SK-N-SH treated with all-trans-retinoic acid at 6 μM for 48 hours (cell line): Measurements from ENCODE around the gene PAM16.

Source experiments
- ZC3H10 ChIP-seq: fragments of 250-450 bp; sonication (Bioruptor Pico); IDR thresholded peaks from 2 replicates; pipeline ENCODE4 v1.5.1; 2021; ENCODE audit warnings: mild to moderate bottlenecking, moderate library complexity
- ZFP30 ChIP-seq: fragments of 450-650 bp; formaldehyde crosslinking; IDR thresholded peaks from 2 replicates; pipeline ENCODE4 v1.5.0; 2022; ENCODE audit warnings: mild to moderate bottlenecking, moderate library complexity
- TF ChIP-seq, protein P1 (sequence below): fragments of 250-450 bp; sonication (Bioruptor Pico); IDR thresholded peaks from 2 replicates; pipeline ENCODE4 v1.5.1; 2021; ENCODE audit warnings: mild to moderate bottlenecking, moderate library complexity

DNA sequence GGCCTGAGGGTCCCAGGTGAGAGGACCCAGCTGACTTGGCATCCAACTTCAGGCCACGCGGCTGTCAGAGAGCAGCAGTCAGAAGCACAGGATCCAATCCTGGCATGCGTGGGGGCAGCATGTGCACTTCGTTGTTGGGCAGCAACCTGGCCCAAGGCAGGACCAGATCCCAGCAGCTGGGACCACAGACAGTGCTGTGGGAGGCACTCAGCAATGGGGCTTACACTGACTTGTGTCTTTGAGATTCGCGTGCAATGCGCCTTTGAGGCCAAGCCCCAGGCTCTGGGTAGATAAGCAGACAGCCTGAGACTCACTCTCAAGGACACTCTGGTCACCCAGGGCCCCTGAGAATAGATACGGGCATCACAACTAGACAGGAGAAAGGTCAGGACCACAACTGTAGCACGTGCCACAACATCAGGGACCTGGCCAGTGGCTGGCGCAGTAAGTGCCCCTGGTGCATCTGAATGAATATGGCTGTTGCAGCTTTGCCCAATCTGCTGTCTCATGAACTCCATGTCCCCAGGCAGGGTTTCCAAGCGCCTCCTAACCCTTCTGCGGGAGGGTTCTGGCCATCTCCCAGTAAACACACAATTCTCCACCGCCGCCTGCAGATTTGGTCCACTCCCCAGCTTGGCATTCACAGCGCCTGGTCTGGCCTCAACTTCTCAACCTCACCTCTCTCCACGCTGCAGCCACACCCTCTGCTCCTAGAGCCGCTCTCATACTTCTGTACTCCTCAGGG, 3.2 kb downstream of the PAM16 start:
- TF ChIP-seq, protein P1, sequence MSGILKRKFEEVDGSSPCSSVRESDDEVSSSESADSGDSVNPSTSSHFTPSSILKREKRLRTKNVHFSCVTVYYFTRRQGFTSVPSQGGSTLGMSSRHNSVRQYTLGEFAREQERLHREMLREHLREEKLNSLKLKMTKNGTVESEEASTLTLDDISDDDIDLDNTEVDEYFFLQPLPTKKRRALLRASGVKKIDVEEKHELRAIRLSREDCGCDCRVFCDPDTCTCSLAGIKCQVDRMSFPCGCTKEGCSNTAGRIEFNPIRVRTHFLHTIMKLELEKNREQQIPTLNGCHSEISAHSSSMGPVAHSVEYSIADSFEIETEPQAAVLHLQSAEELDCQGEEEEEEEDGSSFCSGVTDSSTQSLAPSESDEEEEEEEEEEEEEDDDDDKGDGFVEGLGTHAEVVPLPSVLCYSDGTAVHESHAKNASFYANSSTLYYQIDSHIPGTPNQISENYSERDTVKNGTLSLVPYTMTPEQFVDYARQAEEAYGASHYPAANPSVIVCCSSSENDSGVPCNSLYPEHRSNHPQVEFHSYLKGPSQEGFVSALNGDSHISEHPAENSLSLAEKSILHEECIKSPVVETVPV (CRISPR knock-in tag) = no peak
- TF ChIP-seq ZFP30 (CRISPR knock-in tag) (no peak), ZC3H10 (CRISPR knock-in tag) (no peak)
